Thymus (tissue), 11 donors: ENCODE data around the gene MPDZ. TPM values are rescaled to one million over a fixed set of nuclear protein-coding genes. Genes with fewer than 3 reads are reported as not detected.

Source experiments
- DNase-seq, 9 donors: peaks; one replicate each; pipeline ENCODE4 v3.0.0-alpha.2; 2013; ENCODE audit warnings: low spot score in 9 of 9, low read depth in 6 of 9, missing footprints in 1 of 9
- H3K27ac ChIP-seq, 2 donors: one replicate each; pipeline ENCODE4 v1.5.1; 2013; ENCODE audit warnings: control low read depth in 1 of 2, low read depth in 1 of 2, low read length in 1 of 2, mild to moderate bottlenecking in 1 of 2, moderate library complexity in 1 of 2
- H3K27me3 ChIP-seq, 2 donors: one replicate each; pipeline ENCODE4 v1.5.1; 2013; ENCODE audit warnings: low read length in 1 of 2; ENCODE audit not compliant: control insufficient read depth in 2 of 2, insufficient read depth in 1 of 2
- H3K36me3 ChIP-seq, 2 donors: one replicate each; pipeline ENCODE4 v1.5.1; 2013; ENCODE audit warnings: low read length in 1 of 2, mild to moderate bottlenecking in 1 of 2, moderate library complexity in 1 of 2; ENCODE audit not compliant: control insufficient read depth in 2 of 2, insufficient read depth in 2 of 2
- H3K4me1 ChIP-seq, 2 donors: one replicate each; pipeline ENCODE4 v1.5.1; 2013; ENCODE audit warnings: low read length in 2 of 2; ENCODE audit not compliant: control insufficient read depth in 2 of 2, insufficient read depth in 2 of 2
- H3K4me3 ChIP-seq, 2 donors: one replicate each; pipeline ENCODE4 v1.5.1; 2013; ENCODE audit warnings: low read length in 2 of 2, control low read depth in 1 of 2, mild to moderate bottlenecking in 1 of 2
- H3K9me3 ChIP-seq, 2 donors: one replicate each; pipeline ENCODE4 v1.5.1; 2013; ENCODE audit warnings: low read length in 1 of 2, mild to moderate bottlenecking in 1 of 2; ENCODE audit not compliant: control insufficient read depth in 2 of 2, insufficient read depth in 1 of 2
- WGBS: extraction: QIAGEN DNeasy Blood & Tissue Kit; methylation state at CpG from one replicate; pipeline ENCODE4 v1.1.7; 2013; 5-methylcytosine and 5-hydroxymethylcytosine counted together
- polyA plus RNA-seq: library from polyadenylated mRNA; stranded (reverse); fragments of 200-250 nt; gene quantifications from one replicate; pipeline ENCODE4 v1.2.3, GENCODE V29; 2013
- total RNA-seq: library from RNA; stranded (reverse); fragments of 120-200 nt; gene quantifications from one replicate; pipeline ENCODE4 v1.2.4, GENCODE V29; 2013
- donor health status: healthy.

The MPDZ gene
- total and polyA plus RNA-seq, 2 donors: 5.1 to 9.9 TPM

- H3K27me3 ChIP-seq: no peaks in the 10 kb centered on the region
These were observed 104.4 kb downstream of the MPDZ start for GRCh38 chr9:13174906-13175639.

GRCh38 chr9:13173553-13173952, 105.9 kb downstream of the MPDZ start:
- no peak overlapping the region for H3K4me3 ChIP-seq
- H3K27ac ChIP-seq: no peak overlapping the region
- DNase-seq: no peak
- H3K9me3 ChIP-seq: no peaks in the 10 kb centered on the region
- no peaks in the 10 kb centered on the region for H3K36me3 ChIP-seq
- H3K4me1 ChIP-seq: no peaks in the 10 kb centered on the region
- no peaks in the 10 kb centered on the region for H3K27me3 ChIP-seq
- WGBS: 96% methylated on average over 4 of the region's 4 CpGs

More at GRCh38 chr9:13174906-13175639, 104.4 kb downstream of the MPDZ start:
- H3K36me3 ChIP-seq: no peaks in the 10 kb centered on the region
- no peaks in the 10 kb centered on the region for H3K4me1 ChIP-seq
- no peak overlapping the region for H3K4me3 ChIP-seq
- H3K9me3 ChIP-seq: no peaks in the 10 kb centered on the region
- no peak for DNase-seq
- H3K27ac ChIP-seq: no peak overlapping the region
- WGBS: 100% methylated on average over 2 of the region's 2 CpGs

GRCh38 chr9:13171261-13171660, 108.2 kb downstream of the MPDZ start:
- no peak overlapping the region for H3K4me3 ChIP-seq
- WGBS: 97% methylated on average over 2 of the region's 2 CpGs
- no peaks in the 10 kb centered on the region for H3K27me3 ChIP-seq

GRCh38 chr9:13166996-13167395, 112.5 kb downstream of the MPDZ start:
- H3K36me3 ChIP-seq: no peaks in the 10 kb centered on the region
- DNase-seq: no peak
- H3K27ac ChIP-seq: no peak overlapping the region
- H3K4me3 ChIP-seq: no peak overlapping the region
- no peaks in the 10 kb centered on the region for H3K4me1 ChIP-seq
- WGBS: 97% methylated on average over 2 of the region's 2 CpGs
- H3K9me3 ChIP-seq: no peaks in the 10 kb centered on the region
- H3K27me3 ChIP-seq: no peaks in the 10 kb centered on the region

More at GRCh38 chr9:13171261-13171660, 108.2 kb downstream of the MPDZ start:
- no peak for DNase-seq
- Histone ChIP-seq H3K9me3 (no peaks in the 10 kb centered on the region), H3K27ac (no peak overlapping the region), H3K4me1 (no peaks in the 10 kb centered on the region), H3K36me3 (no peaks in the 10 kb centered on the region)

- Histone ChIP-seq H3K36me3 (no peaks in the 10 kb centered on the region), H3K27ac (no peak overlapping the region), H3K4me3 (no peak overlapping the region), H3K4me1 (no peaks in the 10 kb centered on the region), H3K9me3 (no peaks in the 10 kb centered on the region), H3K27me3 (no peaks in the 10 kb centered on the region)
- WGBS: 94% methylated on average over 2 of the region's 2 CpGs
- DNase-seq: no peak
These were observed 113.5 kb downstream of the MPDZ start for GRCh38 chr9:13165956-13166355.

GRCh38 chr9:13165236-13165945, 114.1 kb downstream of the MPDZ start:
- WGBS: 93% methylated on average over 7 of the region's 7 CpGs
- H3K27ac ChIP-seq: no peak overlapping the region
- H3K27me3 ChIP-seq: no peaks in the 10 kb centered on the region
- peak in 1 of 9 donors; percentile 2 for DNase-seq
- H3K9me3 ChIP-seq: no peaks in the 10 kb centered on the region
- H3K36me3 ChIP-seq: no peaks in the 10 kb centered on the region
- H3K4me1 ChIP-seq: no peaks in the 10 kb centered on the region
- no peak overlapping the region for H3K4me3 ChIP-seq

GRCh38 chr9:13163946-13164345, 115.5 kb downstream of the MPDZ start:
- WGBS: 96% methylated on average over 2 of the region's 2 CpGs
- DNase-seq: no peak
- no peak overlapping the region for H3K27ac ChIP-seq

GRCh38 chr9:13163287-13163686, 116.2 kb downstream of the MPDZ start:
- DNase-seq: no peak
- no peaks in the 10 kb centered on the region for H3K36me3 ChIP-seq
- WGBS: 93% methylated on average over 2 of the region's 2 CpGs
- H3K27ac ChIP-seq: no peak overlapping the region
- no peak overlapping the region for H3K4me3 ChIP-seq
- H3K9me3 ChIP-seq: no peaks in the 10 kb centered on the region
- H3K27me3 ChIP-seq: no peaks in the 10 kb centered on the region
- H3K4me1 ChIP-seq: no peaks in the 10 kb centered on the region

More at GRCh38 chr9:13163946-13164345, 115.5 kb downstream of the MPDZ start:
- H3K36me3 ChIP-seq: no peaks in the 10 kb centered on the region
- H3K27me3 ChIP-seq: no peaks in the 10 kb centered on the region
- no peaks in the 10 kb centered on the region for H3K9me3 ChIP-seq
- H3K4me3 ChIP-seq: no peak overlapping the region
- H3K4me1 ChIP-seq: no peaks in the 10 kb centered on the region

GRCh38 chr9:13160051-13160450, 119.4 kb downstream of the MPDZ start:
- Histone ChIP-seq H3K27ac (no peak overlapping the region), H3K36me3 (no peaks in the 10 kb centered on the region), H3K9me3 (no peaks in the 10 kb centered on the region), H3K4me1 (no peaks in the 10 kb centered on the region), H3K4me3 (no peak overlapping the region), H3K27me3 (no peaks in the 10 kb centered on the region)
- WGBS: 90% methylated on average over 1 of the region's 1 CpG
- no peak for DNase-seq
